ENCODE data around the gene RNF26.
A peak's percentile ranks its signal among the peaks of the same experiment; 100 is the strongest.

The RNF26 gene

GRCh38 chr11:119316016-119316728 is 18.2 kb upstream of the RNF26 start:
- no peak for DNase-seq

DNA sequence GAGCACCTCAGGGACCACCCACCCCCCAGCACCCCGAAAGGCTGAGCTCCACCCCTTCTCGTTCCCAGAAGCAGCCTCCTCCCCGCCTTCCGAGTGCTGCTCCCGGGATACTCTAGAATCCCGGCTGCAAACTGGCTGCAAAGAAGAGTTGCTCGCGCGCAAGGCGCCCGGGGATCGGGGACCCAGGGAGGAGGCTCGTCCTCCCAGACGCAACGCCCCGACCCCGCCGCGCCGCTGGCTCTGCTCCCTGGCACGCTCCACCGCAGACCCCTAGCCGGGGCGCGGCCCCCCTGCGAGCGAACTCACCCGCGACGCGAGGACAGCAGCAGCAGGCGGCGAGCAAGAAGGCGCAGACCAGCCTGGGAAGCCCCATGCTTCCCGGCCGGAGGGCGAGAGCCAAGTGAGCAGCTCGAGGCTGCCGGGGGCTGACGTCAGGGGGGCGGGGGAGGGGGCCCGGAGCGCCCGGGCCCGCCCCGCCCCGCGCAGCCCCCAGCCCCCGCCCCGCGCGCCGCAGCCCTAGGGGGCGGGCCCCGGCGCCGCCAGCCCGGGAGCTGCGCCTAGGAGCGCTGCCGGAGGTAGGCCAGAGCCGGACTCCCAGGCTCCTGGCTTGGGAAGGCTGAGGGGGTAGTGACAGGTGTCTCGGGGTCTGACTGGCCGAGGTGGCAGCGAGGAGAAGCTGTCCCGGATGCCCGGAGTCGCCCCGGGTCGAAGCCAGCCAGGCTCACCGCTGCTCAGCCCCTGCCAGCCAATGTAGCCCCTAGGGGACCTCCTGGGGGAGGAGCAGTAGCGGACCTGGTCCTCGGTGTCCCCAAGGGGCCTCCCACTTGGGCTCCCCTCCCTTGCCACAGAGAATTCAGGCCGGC is 17.4 kb upstream of the RNF26 start, which contains the start of gene MCAM:
MCAM (minus strand) TSS at position 402 of the 863 bp plus-strand sequence; CDS start at position 373, 29 bp downstream.
- no peak for DNase-seq

DNA sequence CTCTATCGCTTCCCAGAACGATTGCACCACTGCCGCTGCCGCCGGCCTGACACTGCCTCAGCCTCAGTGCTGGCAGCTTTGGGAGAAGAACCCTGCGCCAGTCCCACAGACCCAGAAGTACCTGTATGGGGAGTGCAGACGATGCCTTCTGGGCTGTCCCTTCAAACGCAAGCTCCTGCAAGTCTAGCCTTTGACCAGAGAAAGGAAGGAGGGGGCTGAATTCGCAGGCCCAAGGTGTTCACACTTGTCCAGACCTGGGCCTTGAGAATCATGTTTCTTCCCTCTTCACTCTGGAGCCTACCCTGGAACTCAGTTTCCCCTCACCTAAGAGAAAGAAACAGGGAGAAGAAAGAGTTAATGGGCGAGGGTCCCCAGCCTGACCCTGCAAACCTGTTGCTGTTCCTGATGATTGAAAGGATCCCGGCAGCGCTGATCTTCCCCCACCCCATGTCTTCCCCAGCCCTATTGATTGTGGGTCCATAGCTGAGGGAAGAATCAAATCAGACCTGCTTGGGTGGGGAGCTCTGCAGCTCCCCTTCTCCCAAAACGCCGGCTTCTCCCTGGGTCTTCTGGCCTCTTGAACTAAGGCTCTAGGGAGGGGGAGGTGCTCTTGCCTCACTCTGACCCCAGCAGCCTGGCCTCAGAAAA is 16.6 kb upstream of the RNF26 start:
- DNase-seq = no peak

DNA sequence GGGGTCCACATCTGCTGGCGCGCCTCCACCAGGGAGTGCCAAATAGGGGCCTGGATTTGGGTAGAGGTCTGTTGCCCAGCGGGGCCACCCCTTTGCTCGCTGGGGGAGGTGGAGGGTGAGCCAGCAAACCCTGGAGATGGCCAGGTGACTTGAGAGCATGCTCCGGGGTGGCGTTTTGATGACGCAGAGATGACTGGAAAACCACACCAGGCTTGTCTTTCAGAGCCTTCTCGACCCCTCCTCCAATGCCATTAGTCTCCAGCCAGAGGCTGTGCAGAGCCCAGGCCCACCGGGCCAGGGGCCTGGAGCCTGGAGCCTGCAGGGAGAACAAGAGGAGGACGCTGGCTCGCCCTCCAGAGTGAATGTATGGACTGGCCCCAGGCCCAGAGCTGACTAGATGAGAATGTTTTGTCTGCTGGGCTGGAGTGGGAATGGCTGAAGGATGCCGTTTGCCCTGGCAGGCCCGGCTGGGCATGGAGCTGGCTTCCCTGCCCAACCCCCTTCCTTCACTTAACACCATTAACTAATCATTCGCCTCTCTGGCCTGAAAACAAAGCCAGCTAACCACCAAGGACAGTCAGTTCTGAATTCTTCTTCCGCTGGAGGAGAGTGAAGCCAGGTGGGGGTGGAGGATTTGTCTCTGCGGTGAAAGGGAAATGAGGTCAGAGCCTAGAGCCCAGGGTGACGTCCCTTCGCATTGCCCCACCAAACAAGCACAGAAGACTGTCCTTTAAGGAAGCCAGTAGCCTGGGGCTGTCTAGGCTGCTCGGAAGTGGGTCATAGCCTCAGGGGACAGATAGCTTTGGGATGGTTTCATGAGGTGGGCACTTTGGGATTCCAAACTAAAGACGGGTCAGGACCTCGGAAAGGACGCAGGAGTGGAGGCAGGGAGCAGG is 15.8 kb upstream of the RNF26 start:
- DNase-seq = no peak

GRCh38 chr11:119319136-119319699 is 15.1 kb upstream of the RNF26 start:
- no peak for DNase-seq

DNA sequence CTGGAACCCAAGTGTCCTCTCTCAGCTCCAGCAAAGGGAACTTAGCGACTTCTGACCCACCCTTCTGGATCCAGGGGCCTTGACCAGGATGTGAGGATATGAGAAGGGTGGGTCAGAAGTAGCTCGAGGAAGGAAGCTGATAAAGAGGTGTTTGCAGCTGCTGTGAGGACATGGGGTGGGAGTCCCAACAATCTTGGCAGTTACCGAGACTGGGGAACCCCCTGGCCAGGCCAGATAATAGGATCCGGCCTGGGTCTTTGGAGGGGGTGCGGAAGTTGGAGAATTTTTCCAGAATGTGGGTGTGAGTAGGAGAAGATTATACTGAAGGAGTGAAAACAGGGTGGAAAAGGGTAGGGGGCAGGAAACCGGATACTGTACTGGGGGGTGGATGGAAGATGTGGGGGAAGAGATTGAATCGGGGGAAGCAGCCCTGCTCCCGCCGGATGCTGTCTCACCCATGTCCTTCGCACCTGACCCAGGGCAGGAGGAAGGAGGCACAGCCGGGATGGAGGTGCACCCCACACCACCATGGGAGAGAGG is 14.6 kb upstream of the RNF26 start:
- no peak for DNase-seq

DNA sequence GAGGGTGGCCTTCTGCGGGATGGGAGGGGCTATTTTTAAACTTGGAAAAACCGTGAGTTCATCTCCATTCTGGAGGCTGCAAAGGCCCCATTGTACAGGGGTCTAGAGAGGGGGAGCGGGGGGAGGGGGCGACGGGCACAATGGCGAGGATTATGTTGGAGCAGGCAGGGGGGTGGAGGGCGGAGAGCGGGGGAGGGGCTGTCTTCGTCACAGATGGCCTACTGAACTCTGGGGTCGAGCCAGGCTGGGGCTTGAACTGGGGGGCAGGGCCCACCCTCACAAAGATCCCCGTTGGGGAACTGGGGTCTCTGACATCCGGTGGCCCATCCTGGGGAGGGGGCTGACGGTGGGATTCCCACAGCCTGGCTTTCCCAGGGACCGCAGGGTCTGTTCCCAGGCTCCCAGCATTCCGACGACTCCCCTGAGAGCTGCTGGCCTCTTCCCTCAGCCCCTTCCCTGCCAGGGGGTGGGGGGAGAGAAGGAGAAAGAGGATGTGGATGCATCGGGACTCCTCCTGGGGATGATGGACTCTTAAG is 14.0 kb upstream of the RNF26 start:
- DNase-seq = no peak

- DNase-seq = no peak
Observed at GRCh38 chr11:119320776-119321524, 13.4 kb upstream of the RNF26 start.

DNA sequence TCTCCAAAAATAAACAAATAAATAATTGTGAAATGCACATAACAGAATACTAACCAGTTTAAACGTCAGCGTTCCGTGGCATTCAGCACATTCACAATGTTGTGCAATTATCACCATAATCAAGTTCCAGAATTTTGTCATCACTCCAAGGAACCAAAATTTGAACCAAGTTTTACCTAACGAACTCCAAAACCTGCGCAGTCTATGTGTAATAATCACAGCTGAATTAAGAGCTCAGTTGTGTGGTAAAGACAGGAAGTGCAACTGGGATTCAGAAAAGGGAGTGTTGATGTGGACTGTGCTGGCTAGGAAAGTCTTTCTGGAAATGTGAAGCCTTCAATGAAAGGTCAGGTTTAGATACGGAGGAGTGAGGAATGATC is 12.0 kb upstream of the RNF26 start:
- no peak for DNase-seq

DNA sequence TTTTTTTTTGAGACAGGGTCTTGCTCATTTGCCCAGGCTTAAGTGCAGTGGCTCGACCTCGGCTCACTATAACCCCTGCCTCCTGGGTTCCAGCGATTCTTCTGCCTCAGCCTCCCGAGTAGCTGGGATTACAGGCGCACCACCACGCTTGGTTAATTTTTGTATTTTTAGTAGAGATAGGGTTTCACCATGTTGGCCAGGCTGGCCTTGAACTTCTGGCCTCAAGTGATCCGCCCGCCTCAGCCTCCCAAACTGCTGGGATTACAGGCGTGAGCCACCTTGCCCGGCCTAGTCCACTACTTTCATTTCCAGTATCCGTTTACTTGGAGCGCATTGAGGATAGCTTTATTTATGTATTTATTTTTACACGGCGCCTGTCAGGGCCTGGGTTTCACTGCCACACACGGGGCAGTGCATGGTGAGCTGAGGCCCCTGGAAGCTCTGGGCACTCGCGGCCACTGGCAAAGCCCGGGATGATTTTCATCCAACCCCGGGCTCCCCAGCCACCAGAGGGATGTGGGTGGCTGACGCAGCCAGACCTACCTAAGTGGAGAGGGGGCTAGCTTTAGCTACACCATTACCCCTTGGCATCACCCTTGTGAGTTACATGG is 11.3 kb upstream of the RNF26 start:
- DNase-seq = no peak

GRCh38 chr11:119323532-119324033 is 10.7 kb upstream of the RNF26 start:
- DNase-seq = peak; percentile 77 to 84

DNA sequence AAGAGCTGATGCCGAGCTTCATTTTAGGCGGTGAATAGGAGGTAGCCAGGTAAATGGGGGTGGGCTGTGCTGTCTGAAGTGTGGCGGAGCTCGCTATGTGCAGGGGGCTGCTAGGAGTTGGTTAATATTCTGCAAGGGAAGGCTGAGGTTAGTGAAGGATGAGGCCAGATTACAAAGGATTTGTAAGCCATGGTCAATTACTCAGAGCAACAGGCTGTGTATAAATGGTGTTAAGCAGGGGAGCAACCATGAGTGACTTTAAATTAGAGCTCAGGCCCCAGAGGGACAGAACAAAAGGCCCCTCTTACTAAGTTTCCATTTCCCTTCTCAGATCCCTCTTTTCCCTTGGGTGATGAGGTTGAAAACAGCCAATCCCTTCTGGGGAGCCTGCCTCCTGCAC is 10.1 kb upstream of the RNF26 start:
- DNase-seq = no peak

DNA sequence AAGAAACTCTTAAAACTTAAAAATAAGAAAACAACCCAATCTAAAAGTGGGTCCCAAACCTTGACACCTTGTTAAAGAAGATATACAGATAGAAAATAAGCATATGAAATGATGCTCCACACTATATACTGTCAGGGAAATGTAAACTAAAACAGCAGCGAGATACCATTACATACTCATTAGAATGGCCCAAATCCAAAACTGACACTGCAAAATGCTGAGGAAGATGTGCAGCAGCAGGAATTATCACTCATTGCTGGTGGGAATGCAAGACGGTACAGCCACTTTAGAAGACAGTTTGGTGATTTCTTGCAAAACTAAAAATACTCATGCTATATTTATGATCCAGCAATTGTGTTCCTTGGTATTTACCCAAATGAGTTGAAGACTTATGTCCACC is 5.0 kb upstream of the RNF26 start:
- DNase-seq = no peak

DNA sequence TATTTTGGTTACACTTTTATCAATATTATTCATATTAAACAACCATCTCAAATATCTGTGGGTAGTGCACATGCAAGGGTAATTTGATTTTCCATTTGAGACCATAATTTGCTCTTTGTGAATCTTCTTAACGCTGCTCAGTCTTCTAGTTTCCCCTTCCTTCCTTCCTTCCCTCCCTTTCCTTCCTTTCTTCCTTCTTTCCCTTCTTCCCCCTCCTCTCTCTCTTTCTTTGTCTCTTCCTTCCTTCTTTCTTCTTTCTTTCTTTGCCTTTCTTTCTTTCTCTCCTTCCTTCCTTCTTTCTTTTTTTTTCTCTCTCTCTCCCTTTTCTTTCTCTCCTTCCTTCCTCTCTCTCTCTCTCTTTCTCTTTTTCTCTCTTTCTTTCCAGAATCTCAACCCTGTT is 4.1 kb upstream of the RNF26 start:
- DNase-seq = no peak

DNA sequence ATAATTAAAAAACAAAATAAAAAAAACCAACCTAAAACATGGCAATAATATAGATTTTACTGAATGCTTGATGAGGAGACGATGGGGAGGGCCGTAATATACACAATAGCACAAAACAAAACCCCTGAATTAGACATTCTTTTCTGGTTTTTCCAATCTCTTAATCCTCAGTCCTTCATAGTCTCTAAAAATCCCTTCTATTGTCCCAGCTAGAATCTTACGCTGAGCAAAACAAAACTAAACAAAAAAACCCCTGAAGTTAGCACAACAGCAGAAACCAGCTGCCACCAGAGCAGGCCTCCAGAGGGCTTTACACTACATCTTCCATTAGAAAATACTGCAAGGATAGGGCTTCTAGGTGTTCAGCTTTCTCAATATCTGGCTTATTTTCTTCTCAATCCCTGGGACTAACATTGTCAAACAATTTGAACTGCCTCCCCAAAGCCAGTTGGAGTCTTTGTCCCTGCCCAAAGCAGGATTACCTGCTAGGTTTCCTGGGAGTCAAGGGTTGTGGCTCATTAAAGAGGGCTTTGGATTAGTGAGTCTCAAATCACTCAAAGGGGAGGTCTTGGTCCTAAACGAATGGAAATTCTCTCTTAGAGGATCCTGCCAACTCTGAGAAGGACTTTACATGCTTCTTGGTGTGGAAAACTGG is 2.1 kb upstream of the RNF26 start:
- DNase-seq = no peak

- DNase-seq = no peak
Observed at GRCh38 chr11:119335091-119335654, 846 bp downstream of the RNF26 start.

DNA sequence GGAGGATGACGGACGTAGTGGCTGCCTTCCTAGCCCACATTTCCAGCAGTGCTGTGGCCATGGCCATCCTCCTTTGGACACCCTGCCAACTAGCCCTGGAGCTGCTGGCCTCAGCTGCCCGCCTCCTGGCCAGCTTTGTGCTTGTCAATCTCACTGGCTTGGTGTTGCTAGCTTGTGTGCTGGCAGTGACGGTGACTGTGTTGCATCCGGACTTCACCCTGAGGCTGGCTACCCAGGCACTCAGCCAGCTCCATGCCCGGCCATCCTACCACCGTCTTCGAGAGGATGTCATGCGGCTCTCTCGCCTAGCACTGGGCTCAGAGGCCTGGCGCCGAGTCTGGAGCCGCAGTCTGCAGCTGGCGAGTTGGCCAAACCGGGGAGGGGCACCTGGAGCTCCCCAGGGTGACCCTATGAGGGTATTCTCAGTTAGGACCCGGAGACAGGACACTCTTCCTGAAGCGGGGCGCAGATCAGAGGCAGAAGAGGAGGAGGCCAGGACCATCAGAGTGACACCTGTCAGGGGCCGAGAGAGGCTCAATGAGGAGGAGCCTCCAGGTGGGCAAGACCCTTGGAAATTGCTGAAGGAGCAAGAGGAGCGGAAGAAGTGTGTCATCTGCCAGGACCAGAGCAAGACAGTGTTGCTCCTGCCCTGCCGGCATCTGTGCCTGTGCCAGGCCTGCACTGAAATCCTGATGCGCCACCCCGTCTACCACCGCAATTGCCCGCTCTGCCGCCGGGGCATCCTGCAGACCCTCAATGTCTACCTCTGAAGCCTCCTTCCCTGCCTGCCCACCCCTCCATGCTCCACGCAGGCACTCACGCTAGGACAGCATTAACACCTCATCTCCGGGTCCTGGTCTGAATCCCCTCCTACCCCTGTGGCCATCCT is 1.6 kb downstream of the RNF26 start:
- DNase-seq = no peak

DNA sequence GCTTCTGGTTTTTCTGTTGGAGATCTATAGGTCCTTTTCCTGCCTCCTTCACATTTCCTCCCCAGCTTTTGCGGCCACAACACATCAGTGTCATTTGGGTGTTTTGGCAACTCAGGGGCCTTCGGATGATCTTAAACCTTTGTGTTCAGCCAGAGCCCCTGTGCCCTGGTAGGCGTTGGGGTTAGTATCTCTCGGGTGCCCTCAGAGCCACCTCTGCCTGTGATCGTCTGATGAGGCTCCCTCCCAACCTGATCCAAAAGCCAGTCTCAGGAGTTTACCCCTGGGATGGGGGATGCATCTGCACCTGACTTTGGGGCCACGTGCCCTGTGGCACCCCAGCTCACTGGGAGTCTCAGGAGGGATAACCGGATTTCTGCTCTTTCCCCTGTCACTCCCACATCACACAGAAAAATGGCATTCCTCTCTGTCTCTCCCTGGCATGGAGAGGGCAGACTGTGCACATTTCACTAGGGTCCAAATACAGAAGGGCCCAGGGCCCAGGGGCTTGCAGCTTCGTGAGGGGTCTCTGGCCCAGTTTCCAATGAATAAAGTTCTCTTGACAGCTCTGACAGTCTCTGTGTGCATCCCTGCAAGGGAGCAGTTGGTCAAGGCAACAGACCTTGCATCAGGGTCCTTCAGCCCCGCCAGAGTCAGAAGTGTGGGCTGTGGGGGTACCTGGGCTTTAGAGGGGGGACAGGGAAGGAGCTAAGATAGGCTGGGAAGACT is 2.6 kb downstream of the RNF26 start:
- no peak for DNase-seq
